ENCODE measurements around the gene RSPRY1. TPM values are rescaled to one million over a fixed set of nuclear protein-coding genes. Genes with fewer than 3 reads are reported as not detected.

The RSPRY1 gene
- total RNA-seq, 1 donor from 2014 or later = 63.7 TPM

- Mint-ChIP-seq H3K4me1 (ENCODE audit: low read depth) (peaks cover 19% of the 10 kb centered on the region), H3K27ac (no peak overlapping the region), H3K36me3 (ENCODE audit: insufficient read depth) (no peaks in the 10 kb centered on the region), H3K9me3 (ENCODE audit: low read depth) (no peaks in the 10 kb centered on the region), H3K27me3 (no peaks in the 10 kb centered on the region), H3K4me3 (ENCODE audit: low read depth) (no peak overlapping the region)
- DNase-seq (ENCODE audit: low spot score, unreplicated experiment) = no peak
- no peak for TF ChIP-seq CTCF (IDR thresholded peaks at IDR 0.05; ENCODE audit: unreplicated experiment)
Observed at GRCh38 chr16:57261806-57262205, 75.7 kb downstream of the RSPRY1 start.

- no peak overlapping the region for H3K4me3 Mint-ChIP-seq (ENCODE audit: low read depth)
- H3K27ac Mint-ChIP-seq = peak overlapping the region; percentile 84
- DNase-seq (ENCODE audit: low spot score, unreplicated experiment) = no peak
- H3K9me3 Mint-ChIP-seq (ENCODE audit: low read depth) = no peaks in the 10 kb centered on the region
- H3K27me3 Mint-ChIP-seq = no peaks in the 10 kb centered on the region
- peaks cover 19% of the 10 kb centered on the region for H3K4me1 Mint-ChIP-seq (ENCODE audit: low read depth)
- TF ChIP-seq CTCF (IDR thresholded peaks at IDR 0.05; ENCODE audit: unreplicated experiment) = no peak
- no peaks in the 10 kb centered on the region for H3K36me3 Mint-ChIP-seq (ENCODE audit: insufficient read depth)
Observed at GRCh38 chr16:57262841-57263540, 76.9 kb downstream of the RSPRY1 start.

- H3K27me3 Mint-ChIP-seq = no peaks in the 10 kb centered on the region
- no peaks in the 10 kb centered on the region for H3K9me3 Mint-ChIP-seq (ENCODE audit: low read depth)
- H3K27ac Mint-ChIP-seq = no peak overlapping the region
- no peaks in the 10 kb centered on the region for H3K36me3 Mint-ChIP-seq (ENCODE audit: insufficient read depth)
- no peak overlapping the region for H3K4me3 Mint-ChIP-seq (ENCODE audit: low read depth)
- DNase-seq (ENCODE audit: low spot score, unreplicated experiment) = no peak
- TF ChIP-seq CTCF (IDR thresholded peaks at IDR 0.05; ENCODE audit: unreplicated experiment) = no peak
- H3K4me1 Mint-ChIP-seq (ENCODE audit: low read depth) = peaks cover 21% of the 10 kb centered on the region
Observed at GRCh38 chr16:57263541-57264351, 77.6 kb downstream of the RSPRY1 start.

- no peaks in the 10 kb centered on the region for H3K36me3 Mint-ChIP-seq (ENCODE audit: insufficient read depth)
- no peaks in the 10 kb centered on the region for H3K27me3 Mint-ChIP-seq
- peaks cover 25% of the 10 kb centered on the region for H3K4me1 Mint-ChIP-seq (ENCODE audit: low read depth)
- H3K4me3 Mint-ChIP-seq (ENCODE audit: low read depth) = no peak overlapping the region
- TF ChIP-seq CTCF (IDR thresholded peaks at IDR 0.05; ENCODE audit: unreplicated experiment) = no peak
- no peak overlapping the region for H3K27ac Mint-ChIP-seq
- no peaks in the 10 kb centered on the region for H3K9me3 Mint-ChIP-seq (ENCODE audit: low read depth)
- no peak for DNase-seq (ENCODE audit: low spot score, unreplicated experiment)
Observed at GRCh38 chr16:57264381-57264780, 78.3 kb downstream of the RSPRY1 start.

- Mint-ChIP-seq H3K9me3 (ENCODE audit: low read depth) (no peaks in the 10 kb centered on the region), H3K4me3 (ENCODE audit: low read depth) (no peak overlapping the region), H3K4me1 (ENCODE audit: low read depth) (peaks cover 25% of the 10 kb centered on the region), H3K27ac (no peak overlapping the region), H3K27me3 (no peaks in the 10 kb centered on the region), H3K36me3 (ENCODE audit: insufficient read depth) (no peaks in the 10 kb centered on the region)
- TF ChIP-seq CTCF (IDR thresholded peaks at IDR 0.05; ENCODE audit: unreplicated experiment) = no peak
- DNase-seq (ENCODE audit: low spot score, unreplicated experiment) = no peak
Observed at GRCh38 chr16:57264950-57265371, 78.8 kb downstream of the RSPRY1 start.
